Measurements from ENCODE around the gene HOXA6. TPM values are rescaled to one million over a fixed set of nuclear protein-coding genes. Genes with fewer than 3 reads are reported as not detected.

Gene HOXA6
- total and polyA plus RNA-seq, 2 of the 4 experiments (the other 2 are of a cell fraction) = 1.4 to 1.8 TPM

- WGBS, 2 experiments (ENCODE audit: extremely low coverage in 2 of 2, insufficient read length in 1 of 2) = 21% methylated on average over 7 of the region's 27 CpGs; no CpG with 5 or more reads in 1 of the 2 experiments
- H4K20me1 ChIP-seq (ENCODE audit: insufficient read depth, low read length) = no peaks in the 10 kb centered on the region
- dilution Hi-C loops (cut with HindIII; ENCODE audit: low sequenced_read_pairs, unreplicated experiment) (no loop called here), in situ Hi-C loops (cut with MboI; ENCODE audit: low sequenced_read_pairs) (no loop called here), intact Hi-C loops (cut with micrococcal nuclease) (no loop called here)
- H3K27me3 ChIP-seq (ENCODE audit: control insufficient read depth, insufficient read depth, low read length) = no peaks in the 10 kb centered on the region
- peak overlapping the region; percentile 54 for H3K4me3 ChIP-seq (ENCODE audit: insufficient read depth, low read depth, low read length)
- peak overlapping the region; percentile 75; the same call in 1 of the 2 replicates for H3K56ac ChIP-seq (ENCODE audit: extremely low read depth, insufficient read depth, low read length)
- H3K36me3 ChIP-seq (ENCODE audit: control insufficient read depth, insufficient read depth, low read length) = no peaks in the 10 kb centered on the region; the same call in 1 of the 2 replicates
- peak overlapping the region; percentile 87 for H2AFZ ChIP-seq (replicated peaks; ENCODE audit: low read length, poor library complexity)
- H4K91ac ChIP-seq (ENCODE audit: insufficient read depth, low read depth, low read length) = peak overlapping the region; percentile 40; the same call in 1 of the 2 replicates
- peak overlapping the region; percentile 57 for H2BK120ac ChIP-seq (ENCODE audit: low read depth, low read length)
- peak overlapping the region; percentile 57 for H3K4ac ChIP-seq (ENCODE audit: low read depth, low read length)
- H3K18ac ChIP-seq (ENCODE audit: low read depth, low read length) = peak overlapping the region; percentile 6; the same call in 1 of the 2 replicates
- H2BK15ac ChIP-seq (ENCODE audit: low read depth, low read length) = peak overlapping the region; percentile 9; the same call in 2 of the 3 replicates
- peak overlapping the region; percentile 46 for H4K5ac ChIP-seq (ENCODE audit: low read depth, low read length)
- H3K9ac ChIP-seq (ENCODE audit: low read depth, low read length) = peak overlapping the region; percentile 54
- H3K79me1 ChIP-seq (ENCODE audit: low read depth in 1 of 2, low read length in 2 of 2) = peaks cover 4 to 26% of the 10 kb centered on the region in 2 experiments; a peak in 3 of 4 replicates
- H2AK9ac ChIP-seq (replicated peaks; ENCODE audit: low read depth, low read length, poor library complexity) = peak overlapping the region; percentile 68
- no peak for TF ChIP-seq POLR2A (IDR thresholded peaks at IDR 0.05; ENCODE audit: low read depth, low read length)
- no peak for TF ChIP-seq BHLHE40 (IDR thresholded peaks at IDR 0.05; ENCODE audit: low read depth, low read length)
- TF ChIP-seq MXI1 (IDR thresholded peaks at IDR 0.05; ENCODE audit: borderline replicate concordance, low read depth, low read length) = no peak
- TF ChIP-seq SMC3 (IDR thresholded peaks at IDR 0.05; ENCODE audit: low read depth, low read length) = no peak
- no peak for TF ChIP-seq CTCF (conservative IDR thresholded peaks at IDR 0.05; ENCODE audit: low read depth, low read length)
- no peak for TF ChIP-seq NFE2L2 (IDR thresholded peaks at IDR 0.05; ENCODE audit: low read depth, low read length)
- no peak for TF ChIP-seq RAD21 (IDR thresholded peaks at IDR 0.05; ENCODE audit: low read length)
- no peak for TF ChIP-seq RCOR1 (IDR thresholded peaks at IDR 0.05; ENCODE audit: insufficient replicate concordance, low read length)
- no peak for TF ChIP-seq MAZ (IDR thresholded peaks at IDR 0.05; ENCODE audit: borderline replicate concordance, low read depth, low read length)
- no peak for TF ChIP-seq CEBPB (IDR thresholded peaks at IDR 0.05; ENCODE audit: low read depth, low read length)
- no peak for TF ChIP-seq FOS (IDR thresholded peaks at IDR 0.05; ENCODE audit: low read depth, low read length)
- TF ChIP-seq USF2 (IDR thresholded peaks at IDR 0.05; ENCODE audit: low read depth, low read length) = no peak
- TF ChIP-seq RFX5 (IDR thresholded peaks at IDR 0.05; ENCODE audit: low read depth, low read length) = no peak
- no peak for TF ChIP-seq ELK1 (IDR thresholded peaks at IDR 0.05; ENCODE audit: borderline replicate concordance, low read depth, low read length)
- 0 out of 2 replicates have a peak overlapping the region, but pooled peaks have one; percentile 6 for H2BK20ac ChIP-seq (ENCODE audit: low read depth, low read length)
- H3K4me2 ChIP-seq (ENCODE audit: low read depth, low read length) = peak overlapping the region; percentile 87
- H3K23ac ChIP-seq (ENCODE audit: low read depth, low read length) = peak overlapping the region; percentile 59
- peaks cover 15% of the 10 kb centered on the region for H3K4me1 ChIP-seq (ENCODE audit: control insufficient read depth, insufficient read depth, low read length)
- peak overlapping the region; percentile 69 for H3K14ac ChIP-seq (replicated peaks; ENCODE audit: low read depth, low read length)
- 0 out of 2 replicates have a peak overlapping the region, but pooled peaks have one; percentile 7 for H2AK5ac ChIP-seq (ENCODE audit: low read depth, low read length)
- CTCF ChIA-PET = interaction anchor here (0.6 to 1.0 kb wide), 4 partner anchors 9 to 34 kb away, joined by 3 to 5 read pairs (median 3); no protein-coding TSS in a partner anchor
- DNase-seq (no peak), ATAC-seq (ENCODE audit: low read depth) (no peak)
- peak overlapping the region; percentile 81 for H3K27ac ChIP-seq (ENCODE audit: insufficient read depth, low read length)
- peaks cover 3% of the 10 kb centered on the region; the same call in 1 of the 2 replicates for H3K9me1 ChIP-seq (ENCODE audit: insufficient read depth, low read length)
- BruUV-seq (replicated peaks) = no TSS peak
- H4K8ac ChIP-seq (ENCODE audit: low read depth in 2 of 2, low read length in 2 of 2) = peak overlapping the region; percentile 55 to 75; a peak in 2 of 4 replicates
- POLR2A ChIA-PET (ENCODE audit: unreplicated experiment) = no interaction called here
- no peaks in the 10 kb centered on the region for H3K9me3 ChIP-seq (ENCODE audit: control insufficient read depth, insufficient read depth, low read length)
- H2BK5ac ChIP-seq (ENCODE audit: low read depth, low read length, poor library complexity, severe bottlenecking) = peak overlapping the region; percentile 22
These were observed 3.9 kb upstream of the HOXA6 start for GRCh38 chr7:27151341-27151930.
